ENCODE results near the gene BLOC1S1.

DNA sequence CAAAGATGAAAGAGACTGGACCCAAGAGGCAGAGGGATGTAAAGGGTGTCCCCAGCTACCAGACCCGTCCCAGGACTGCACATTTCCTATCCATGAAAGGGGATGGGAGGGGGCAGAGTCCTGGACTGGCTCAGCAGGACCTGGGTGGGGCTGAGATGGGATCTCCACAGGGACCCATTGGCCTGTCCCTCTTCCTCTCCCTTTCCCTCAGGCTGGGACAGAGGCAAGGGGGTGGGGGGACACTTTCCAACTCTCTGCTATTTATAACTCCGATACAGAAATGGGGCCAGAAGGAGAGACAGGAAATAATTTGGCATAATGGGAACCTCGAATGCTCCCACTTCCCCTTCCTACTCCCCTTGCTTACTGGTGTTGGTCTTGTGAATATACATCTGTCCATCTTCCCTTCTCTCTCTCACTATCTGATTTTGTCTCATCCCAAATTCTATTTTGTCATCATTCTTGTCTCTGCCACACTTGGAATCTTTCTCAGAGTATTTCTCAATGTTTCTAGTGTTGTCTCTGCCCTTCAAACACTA lies 7.1 kb upstream of the BLOC1S1 start:
- TF ChIP-seq, protein P1, sequence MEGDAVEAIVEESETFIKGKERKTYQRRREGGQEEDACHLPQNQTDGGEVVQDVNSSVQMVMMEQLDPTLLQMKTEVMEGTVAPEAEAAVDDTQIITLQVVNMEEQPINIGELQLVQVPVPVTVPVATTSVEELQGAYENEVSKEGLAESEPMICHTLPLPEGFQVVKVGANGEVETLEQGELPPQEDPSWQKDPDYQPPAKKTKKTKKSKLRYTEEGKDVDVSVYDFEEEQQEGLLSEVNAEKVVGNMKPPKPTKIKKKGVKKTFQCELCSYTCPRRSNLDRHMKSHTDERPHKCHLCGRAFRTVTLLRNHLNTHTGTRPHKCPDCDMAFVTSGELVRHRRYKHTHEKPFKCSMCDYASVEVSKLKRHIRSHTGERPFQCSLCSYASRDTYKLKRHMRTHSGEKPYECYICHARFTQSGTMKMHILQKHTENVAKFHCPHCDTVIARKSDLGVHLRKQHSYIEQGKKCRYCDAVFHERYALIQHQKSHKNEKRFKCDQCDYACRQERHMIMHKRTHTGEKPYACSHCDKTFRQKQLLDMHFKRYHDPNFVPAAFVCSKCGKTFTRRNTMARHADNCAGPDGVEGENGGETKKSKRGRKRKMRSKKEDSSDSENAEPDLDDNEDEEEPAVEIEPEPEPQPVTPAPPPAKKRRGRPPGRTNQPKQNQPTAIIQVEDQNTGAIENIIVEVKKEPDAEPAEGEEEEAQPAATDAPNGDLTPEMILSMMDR (IDR thresholded peaks at IDR 0.05) = no peak
- no peak for TF ChIP-seq ZFX (IDR thresholded peaks at IDR 0.05; ENCODE audit: borderline replicate concordance)
